Fibroblast of lung (primary cell): Measurements from ENCODE around the gene IL10RB.

Source experiments
- CTCF ChIP-seq, 2 donors: IDR thresholded peaks in 1 of 2; conservative IDR thresholded peaks in 1 of 2; 1 replicate in 1 of 2; 2 replicates in 1 of 2; pipeline ENCODE4 v1.5.1; 2011 to 2012; ENCODE audit warnings: low read length in 2 of 2, control low read depth in 1 of 2, inconsistent platforms in 1 of 2, low read depth in 1 of 2, mild to moderate bottlenecking in 1 of 2
- EZH2 ChIP-seq: IDR thresholded peaks from 2 replicates; pipeline ENCODE4 v1.5.1; 2012; ENCODE audit warnings: low read length, control low read depth, mild to moderate bottlenecking; ENCODE audit errors: missing control alignments

DNA sequence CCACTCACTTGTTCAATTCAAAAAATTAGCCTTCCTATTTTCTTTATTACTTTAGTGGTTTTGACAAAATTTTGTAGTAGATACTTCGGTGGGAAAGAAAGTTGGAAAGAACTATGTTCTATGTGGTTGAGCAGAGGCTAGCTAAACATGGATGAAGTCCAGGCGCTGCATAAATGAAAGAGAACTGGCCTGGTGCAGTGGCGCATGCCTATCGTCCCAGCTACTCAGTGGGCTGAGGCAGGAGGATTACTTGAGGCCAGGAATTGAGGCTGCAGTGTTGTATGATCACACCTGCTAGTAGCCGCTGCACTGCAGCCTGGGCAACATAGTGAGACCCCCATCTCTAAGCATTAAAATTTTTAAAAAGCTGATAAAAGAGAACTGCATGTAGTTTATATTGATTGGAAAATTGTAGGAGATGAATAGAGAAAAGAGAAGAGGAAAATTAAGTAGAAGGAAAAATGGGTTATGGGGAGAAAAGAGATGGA is 79.6 kb downstream of the IL10RB start:
- TF ChIP-seq EZH2 (no peak), CTCF (conservative IDR thresholded peaks at IDR 0.05 in 1 of 2, IDR thresholded peaks at IDR 0.05 in 1 of 2; ENCODE audit: low read depth in 1 of 2, low read length in 2 of 2) (no peak)
